Measurements from ENCODE around the gene KRTAP20-2.

Gene KRTAP20-2

DNA sequence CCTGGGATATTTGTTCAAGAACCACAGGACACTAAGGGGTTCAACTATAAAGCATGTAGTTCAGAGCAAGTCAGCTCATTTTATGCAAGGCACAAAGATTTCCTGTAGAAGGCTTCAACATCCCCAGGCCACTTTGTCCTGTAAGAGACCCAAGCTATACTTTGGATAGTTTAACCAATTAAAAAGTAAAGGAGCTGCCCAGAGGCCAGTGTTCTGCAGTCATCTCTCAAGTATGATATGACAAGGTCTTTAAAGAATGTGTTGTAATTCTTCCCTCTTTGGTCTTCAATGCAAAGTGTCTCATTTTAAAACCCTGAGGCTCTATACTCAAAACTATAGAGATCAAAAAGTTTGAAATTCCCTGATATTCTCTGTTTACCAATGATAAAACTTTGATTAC lies 41.7 kb downstream of the KRTAP20-2 start:
- no peak for DNase-seq

DNA sequence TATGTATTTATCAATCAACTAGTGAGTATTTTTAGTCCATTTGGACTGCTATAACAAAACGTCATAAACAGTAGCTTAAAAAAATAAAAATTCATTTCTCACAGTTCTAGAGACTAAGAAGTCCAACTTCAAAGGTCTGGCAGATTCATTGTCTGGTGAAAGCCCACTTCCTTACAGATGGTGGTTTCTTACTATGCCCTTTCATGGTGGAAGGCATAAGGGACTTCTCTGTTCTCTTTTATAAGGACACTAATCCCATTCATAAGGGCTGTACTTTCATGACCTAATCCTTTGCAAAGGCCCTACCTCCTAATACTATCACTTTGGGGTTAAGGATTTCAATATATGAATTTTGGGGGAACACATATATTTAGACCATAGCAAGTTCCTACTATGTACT lies 45.6 kb downstream of the KRTAP20-2 start:
- DNase-seq, result no peak

- DNase-seq, result no peak
Measured at GRCh38 chr21:30684506-30684905, 49.5 kb downstream of the KRTAP20-2 start.

All from CD4-positive, alpha-beta T cell treated with Interleukin-4 for 1 hour (primary cell).